ENCODE results near the gene REXO4. TPM values are rescaled to one million over a fixed set of nuclear protein-coding genes. Genes with fewer than 3 reads are reported as not detected.
A peak's percentile ranks its signal among the peaks of the same experiment; 100 is the strongest.

REXO4 gene
- total and polyA plus RNA-seq, 9 of the 15 experiments (the other 6 are each of a cell fraction or from before 2014, with no cell fraction given), result 3.4 to 72.9 (median 31.1) TPM

- 15% methylated on average over 5 of the region's 5 CpGs for WGBS (ENCODE audit: insufficient coverage, low coverage, missing lambda C conversion rate)
- intact Hi-C loops (cut with micrococcal nuclease), result no loop called here
- H3K9me3 ChIP-seq (replicated peaks; ENCODE audit: control insufficient read depth, insufficient read depth, low read depth, low read length), result no peaks in the 10 kb centered on the region
- H3K4me2 ChIP-seq (ENCODE audit: insufficient read depth, low read length), result no peak overlapping the region
- H3K9ac ChIP-seq (ENCODE audit: insufficient read depth in 1 of 2, low read depth in 2 of 2, low read length in 2 of 2), result no peak overlapping the region
- CTCF ChIA-PET (ENCODE audit: low intra/inter-chr PET ratio), result interaction anchor here (0.6 kb wide), 1 partner anchor 225 kb away, joined by 5 read pairs; no protein-coding TSS in a partner anchor
- FAIRE-seq (peak; percentile 57), ATAC-seq (no peak), DNase-seq (ENCODE audit: extremely low read depth in 1 of 4, low spot score in 3 of 4) (peak in 1 of 4 experiments; percentile 67)
- no peak overlapping the region for H3K27ac ChIP-seq (ENCODE audit: extremely low read depth, low read depth, low read length)
- POLR2A ChIA-PET, result no interaction called here
- peaks cover 24 to 39% of the 10 kb centered on the region in 2 experiments for H3K4me1 ChIP-seq (replicated peaks in 1 of 2; ENCODE audit: control insufficient read depth in 2 of 2, insufficient read depth in 2 of 2, low read length in 2 of 2)
- TF ChIP-seq ZBTB5 (IDR thresholded peaks at IDR 0.05) (peak; percentile 93), GTF2A2 (tag; IDR thresholded peaks at IDR 0.05) (no peak), CC2D1A (IDR thresholded peaks at IDR 0.05) (peak; percentile 95), HINFP (tag; conservative IDR thresholded peaks at IDR 0.05; ENCODE audit: low read depth) (peak; percentile 91), SPI1 (IDR thresholded peaks at IDR 0.05; ENCODE audit: borderline replicate concordance, low read depth, low read length) (peak; percentile 52; the same call in 1 of the 2 replicates)
- H4K20me1 ChIP-seq (replicated peaks; ENCODE audit: control insufficient read depth, insufficient read depth, low read length), result no peaks in the 10 kb centered on the region
- no peak overlapping the region for H3K4me3 ChIP-seq
- in situ Hi-C loops (cut with MboI), result no loop called here
- BruUV-seq (replicated peaks), result no TSS peak
- peaks cover 25% of the 10 kb centered on the region for H3K79me2 ChIP-seq (ENCODE audit: control insufficient read depth, insufficient read depth, low read length)
- peaks cover 15% of the 10 kb centered on the region for H3K36me3 ChIP-seq (ENCODE audit: control insufficient read depth, insufficient read depth, low read length)
- peaks cover 3% of the 10 kb centered on the region for H3K9me1 ChIP-seq (ENCODE audit: control insufficient read depth, insufficient read depth, low read length)
- H3K27me3 ChIP-seq (ENCODE audit: control insufficient read depth in 2 of 2, insufficient read depth in 2 of 2, low read length in 2 of 2), result peaks cover 8 to 16% of the 10 kb centered on the region in 2 experiments; a peak in 4 of 5 replicates
- peak overlapping the region; percentile 38; the same call in 1 of the 2 replicates for H2AFZ ChIP-seq (ENCODE audit: low read depth, low read length)
Observed at GRCh38 chr9:133420392-133420827, 2.6 kb upstream of the REXO4 start.
